ELR (cell line): ENCODE measurements around the gene UGT3A2.
A peak's percentile ranks its signal among the peaks of the same experiment; 100 is the strongest.

Experiments
- DNase-seq: peaks from one replicate; pipeline ENCODE4 v3.0.0-alpha.2; 2015; ENCODE audit warnings: low read depth

The UGT3A2 gene, protein sequence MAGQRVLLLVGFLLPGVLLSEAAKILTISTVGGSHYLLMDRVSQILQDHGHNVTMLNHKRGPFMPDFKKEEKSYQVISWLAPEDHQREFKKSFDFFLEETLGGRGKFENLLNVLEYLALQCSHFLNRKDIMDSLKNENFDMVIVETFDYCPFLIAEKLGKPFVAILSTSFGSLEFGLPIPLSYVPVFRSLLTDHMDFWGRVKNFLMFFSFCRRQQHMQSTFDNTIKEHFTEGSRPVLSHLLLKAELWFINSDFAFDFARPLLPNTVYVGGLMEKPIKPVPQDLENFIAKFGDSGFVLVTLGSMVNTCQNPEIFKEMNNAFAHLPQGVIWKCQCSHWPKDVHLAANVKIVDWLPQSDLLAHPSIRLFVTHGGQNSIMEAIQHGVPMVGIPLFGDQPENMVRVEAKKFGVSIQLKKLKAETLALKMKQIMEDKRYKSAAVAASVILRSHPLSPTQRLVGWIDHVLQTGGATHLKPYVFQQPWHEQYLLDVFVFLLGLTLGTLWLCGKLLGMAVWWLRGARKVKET

GRCh38 chr5:36066540-36067210, at the start of gene UGT3A2:
Gene UGT3A2 (minus strand): TSS chr5:36066882. CDS start chr5:36066789, 93 bp downstream.
- no peak for DNase-seq

DNA sequence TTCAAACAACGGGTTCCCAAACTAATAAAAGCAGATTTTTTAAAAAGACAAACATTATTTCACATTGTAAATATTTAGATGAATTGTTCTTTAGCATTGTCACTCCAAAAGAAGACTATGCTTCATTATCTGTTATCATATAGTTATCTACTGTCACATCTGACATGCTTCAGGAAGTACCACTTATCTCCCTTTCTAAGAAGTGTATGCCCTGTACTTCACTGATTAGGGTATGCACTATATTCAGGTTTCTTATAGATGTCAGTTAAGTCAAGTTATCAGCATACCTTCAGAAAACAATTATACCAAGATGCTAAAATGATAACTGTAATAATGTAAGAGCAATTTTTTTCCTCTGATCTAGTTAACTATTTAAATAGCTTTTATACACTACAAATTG, 44.6 kb upstream of the UGT3A2 start:
- no peak for DNase-seq

GRCh38 chr5:36108758-36109460, 42.2 kb upstream of the UGT3A2 start:
- DNase-seq, result peak; percentile 3

- DNase-seq, result no peak
These were observed 39.1 kb upstream of the UGT3A2 start for GRCh38 chr5:36105819-36106218.

DNA sequence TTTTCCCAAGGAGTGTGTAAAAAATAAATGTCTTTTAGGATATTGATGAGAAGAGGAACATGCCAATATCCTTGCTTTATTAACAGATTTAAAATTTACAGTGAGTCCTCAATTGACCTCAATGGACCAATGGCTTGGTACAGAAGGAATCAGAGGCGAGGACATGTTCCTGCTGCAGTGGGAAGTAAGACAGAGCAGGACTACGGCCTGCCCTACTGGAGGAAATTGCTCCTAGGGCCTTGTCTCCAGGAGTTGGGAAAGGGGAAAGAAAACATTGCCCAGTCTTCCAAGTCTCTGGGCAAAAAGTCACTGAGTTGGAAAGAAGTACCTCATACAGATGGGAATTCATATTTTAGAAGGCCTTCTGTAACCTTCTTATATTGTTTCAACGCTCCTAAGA, 33.1 kb upstream of the UGT3A2 start:
- no peak for DNase-seq

- DNase-seq, result no peak
These were observed 29.8 kb upstream of the UGT3A2 start for GRCh38 chr5:36096486-36096885.

- DNase-seq, result peak; percentile 51
These were observed 23.3 kb upstream of the UGT3A2 start for GRCh38 chr5:36089989-36090388.

DNA sequence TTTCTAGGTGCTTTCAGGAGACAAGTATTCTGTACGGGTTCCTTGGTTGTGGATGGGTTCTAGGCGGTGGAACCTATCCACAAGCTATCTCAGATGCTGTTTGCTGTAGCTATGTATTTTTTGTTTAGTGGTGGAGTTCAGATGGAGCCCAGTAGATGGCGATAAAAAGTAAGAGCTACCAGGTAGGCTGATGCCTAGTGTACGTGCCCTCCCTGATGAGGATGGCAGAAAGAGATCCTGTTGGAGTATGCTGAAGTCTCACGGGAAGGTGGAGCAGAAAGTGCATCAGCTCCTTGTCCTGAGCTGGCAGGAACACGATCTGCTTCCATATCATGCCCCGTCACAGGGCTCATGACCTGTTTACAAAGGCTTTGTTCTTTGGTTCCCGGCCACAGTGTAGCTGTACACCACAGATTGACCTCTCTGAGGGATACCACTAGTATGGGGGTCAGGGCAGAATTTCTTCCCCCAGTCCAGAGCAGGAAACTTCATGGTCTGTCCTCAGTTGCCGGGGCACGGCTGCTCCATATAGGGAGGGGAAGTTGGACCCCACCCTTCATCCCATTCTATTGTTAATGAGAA, 12.6 kb upstream of the UGT3A2 start:
- peak; percentile 66 for DNase-seq

- no peak for DNase-seq
These were observed 11.7 kb upstream of the UGT3A2 start for GRCh38 chr5:36078430-36078829.

GRCh38 chr5:36073595-36074216, 7.0 kb upstream of the UGT3A2 start:
- DNase-seq, result peak; percentile 34

- no peak for DNase-seq
These were observed 4.2 kb upstream of the UGT3A2 start for GRCh38 chr5:36070687-36071571.

DNA sequence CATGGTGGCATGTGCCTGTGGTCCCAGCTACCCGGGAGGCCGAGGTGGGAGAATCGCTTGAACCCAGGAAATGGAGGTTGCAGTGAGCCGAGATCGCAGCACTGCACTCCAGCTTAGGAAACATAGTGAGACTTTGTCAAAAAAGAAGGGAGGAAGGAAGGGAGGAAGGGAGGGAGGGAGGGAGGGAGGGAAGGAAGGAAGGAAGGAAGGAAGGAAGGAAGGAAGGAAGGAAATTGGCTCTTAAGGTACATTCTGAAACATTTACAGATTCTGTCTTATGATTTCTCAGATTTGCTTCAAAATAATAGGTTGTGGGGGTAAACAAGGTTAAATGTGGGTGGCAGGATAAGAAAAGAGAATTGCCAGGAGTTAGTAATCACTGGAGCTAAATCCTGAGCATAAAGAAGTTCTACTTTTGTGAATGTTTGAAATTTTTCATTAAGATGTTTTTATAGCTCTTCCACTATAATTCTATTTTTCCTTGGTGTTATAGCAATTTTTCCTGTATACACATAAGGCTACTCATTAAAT, 2.1 kb upstream of the UGT3A2 start:
- no peak for DNase-seq

GRCh38 chr5:36066001-36066539, 612 bp downstream of the UGT3A2 start:
- DNase-seq, result no peak

- peak; percentile 60 for DNase-seq
These were observed 6.2 kb downstream of the UGT3A2 start for GRCh38 chr5:36060420-36060887.

DNA sequence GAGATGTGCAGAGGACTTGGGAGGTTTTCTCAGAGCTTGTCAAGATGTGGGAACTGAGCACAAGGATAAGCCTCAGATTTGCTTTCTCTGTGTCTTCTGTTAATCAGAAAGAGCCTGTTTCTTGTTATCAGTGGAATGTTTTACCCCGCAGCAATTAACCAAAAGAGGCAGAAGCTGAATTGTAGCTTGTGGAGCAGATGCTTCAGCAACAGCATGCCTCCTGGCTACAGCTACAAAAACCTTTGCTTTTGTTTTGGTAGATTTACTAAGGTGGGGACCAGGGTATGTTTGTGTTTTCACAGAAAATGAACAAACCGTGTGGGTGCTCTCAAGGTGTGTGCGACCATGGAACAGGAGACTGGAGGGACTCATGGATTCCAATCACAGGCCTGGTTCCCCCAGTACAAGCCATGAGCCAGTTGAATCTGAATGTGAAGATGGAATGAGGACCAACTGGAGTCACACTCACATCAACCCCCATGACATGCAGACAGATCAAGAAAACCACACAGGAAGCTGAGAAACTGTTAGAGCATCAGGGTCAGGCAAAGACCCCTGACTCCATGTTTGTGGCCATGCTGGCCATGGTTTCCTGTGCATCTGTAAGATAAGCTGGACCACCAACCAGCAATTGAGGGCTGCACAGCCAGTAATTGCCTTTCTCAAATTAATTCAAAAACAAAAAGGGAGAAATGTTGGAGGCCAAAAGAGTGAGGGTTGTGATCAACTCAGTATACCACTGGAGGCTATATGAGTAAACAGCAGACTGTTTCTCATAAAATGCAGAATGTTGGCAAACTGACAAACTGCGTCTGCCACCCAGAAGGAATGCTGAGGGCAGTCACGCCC, 6.9 kb downstream of the UGT3A2 start:
- DNase-seq, result peak; percentile 73

- DNase-seq, result no peak
These were observed 7.9 kb downstream of the UGT3A2 start for GRCh38 chr5:36058776-36059175.

GRCh38 chr5:36057386-36057785, 9.3 kb downstream of the UGT3A2 start:
- no peak for DNase-seq

GRCh38 chr5:36056422-36056821, 10.3 kb downstream of the UGT3A2 start:
- no peak for DNase-seq

GRCh38 chr5:36055984-36056383, 10.7 kb downstream of the UGT3A2 start:
- DNase-seq, result no peak
